Spleen (tissue), 11 donors: Measurements from ENCODE around the gene APBB2. TPM values are rescaled to one million over a fixed set of nuclear protein-coding genes. Genes with fewer than 3 reads are reported as not detected.

Source experiments
- DNase-seq: peaks from one replicate; pipeline ENCODE4 v3.0.0-alpha.2; 2020
- H3K27ac ChIP-seq, 8 donors: fragments of 200-600 bp; sonication (generic) in 7 of 8; 1 replicate in 4 of 8; 2 replicates in 4 of 8; pipeline versions ENCODE4 v1.5.0 to v1.8.0; 2016 to 2021; ENCODE audit warnings: inconsistent platforms in 4 of 8, mild to moderate bottlenecking in 4 of 8, moderate library complexity in 1 of 8
- H3K27me3 ChIP-seq, 7 donors: fragments of 200-600 bp; sonication (generic) in 6 of 7; replicated peaks in 1 of 7; 1 replicate in 4 of 7; 2 replicates in 3 of 7; pipeline versions ENCODE4 v1.5.0 to v1.8.0; 2016 to 2021; ENCODE audit warnings: inconsistent platforms in 3 of 7, mild to moderate bottlenecking in 1 of 7
- H3K36me3 ChIP-seq, 6 donors: fragments of 200-600 bp; sonication (generic) in 5 of 6; 1 replicate in 4 of 6; 2 replicates in 2 of 6; pipeline versions ENCODE4 v1.5.0 to v1.8.0; 2016 to 2021; ENCODE audit warnings: inconsistent platforms in 2 of 6
- H3K4me1 ChIP-seq, 6 donors: fragments of 200-600 bp; sonication (generic) in 5 of 6; 1 replicate in 3 of 6; 2 replicates in 3 of 6; pipeline versions ENCODE4 v1.5.0 to v1.8.0; 2016 to 2021; ENCODE audit warnings: inconsistent platforms in 3 of 6
- H3K4me3 ChIP-seq, 8 donors: fragments of 200-600 bp; sonication (generic) in 7 of 8; 1 replicate in 4 of 8; 2 replicates in 4 of 8; pipeline versions ENCODE4 v1.5.0 to v1.8.0; 2016 to 2021; ENCODE audit warnings: inconsistent platforms in 4 of 8, mild to moderate bottlenecking in 4 of 8, moderate library complexity in 2 of 8
- H3K9me3 ChIP-seq, 8 donors: fragments of 200-600 bp; sonication (generic) in 7 of 8; 1 replicate in 4 of 8; 2 replicates in 4 of 8; pipeline versions ENCODE4 v1.5.0 to v1.8.0; 2016 to 2021; ENCODE audit warnings: inconsistent platforms in 4 of 8
- CTCF ChIP-seq, 11 experiments: fragments of 200-600 bp in 7 of 11; fragments of 450-650 bp in 4 of 11; sonication (generic) in 4 of 11; IDR thresholded peaks in 8 of 11; conservative IDR thresholded peaks in 3 of 11; 1 replicate in 7 of 11; 2 replicates in 4 of 11; pipeline versions ENCODE4 v1.4.0 to v1.8.0; 2016 to 2021; ENCODE audit warnings: antibody characterized with exemption in 11 of 11, inconsistent platforms in 4 of 11, mild to moderate bottlenecking in 1 of 11
- POLR2A ChIP-seq, 3 donors: fragments of 450-650 bp; IDR thresholded peaks; one replicate each; pipeline ENCODE4 v1.5.1; 2017; ENCODE audit warnings: antibody characterized with exemption in 3 of 3, mild to moderate bottlenecking in 1 of 3
- POLR2AphosphoS5 ChIP-seq, 3 donors: sonication (generic); formaldehyde crosslinking; IDR thresholded peaks; one replicate each; pipeline ENCODE4 v1.5.1; 2017; ENCODE audit warnings: antibody characterized with exemption in 3 of 3
- WGBS, 5 donors: extraction: QIAGEN DNeasy Blood & Tissue Kit in 3 of 5; methylation state at CpG; one replicate each; pipeline versions ENCODE4 v1.1.5 to v1.1.7; 2013 to 2018; 5-methylcytosine and 5-hydroxymethylcytosine counted together
- intact Hi-C: fragments of 100-400 bp; cut with DNase I; formaldehyde crosslinking; loops from one replicate; pipeline ENCODE4 v1.15.0; 2023; ENCODE audit warnings: low total_unique reads
- polyA plus RNA-seq, 3 donors: library from polyadenylated mRNA; stranded (reverse); fragments of 200-250 nt; gene quantifications; one replicate each; pipeline ENCODE4 v1.2.1, GENCODE V29; 2013
- total RNA-seq, 7 donors: library from RNA; depleted of rRNA in 3 of 7; stranded (reverse); fragments of >200 nt in 3 of 7; fragmentation: NEBNext Ultra II Directional in 4 of 7; extraction: Animal tissue kit (Norgen Biotek cat#: 25700) in 4 of 7; gene quantifications; one replicate each; pipeline versions ENCODE4 v1.1.0 to v1.2.1, GENCODE V29; 2016 to 2021
- donor health status: healthy with polysubstance abuse.
- donor health status: DM: no; HTN: no; CAD: no; lungs with moderate emphysema.
- donor health status: DM: no; HTN: no; CAD: no.
- donor health status: Bipolar disorder and iron deficiency.
- donor health status: healthy.
- donor health status: DM: no; HTN: no; CAD: no.
- donor health status: DM: yes; HTN: yes; CAD: no.

Gene APBB2
- total and polyA plus RNA-seq, 10 donors, result 4.0 to 115 (median 76.7) TPM

GRCh38 chr4:41197996-41198395 lies 16.3 kb downstream of the APBB2 start:
- WGBS, 5 donors, result 92 to 99% (median 95%) methylated on average over 2 of the region's 2 CpGs

GRCh38 chr4:41197495-41197894 lies 16.8 kb downstream of the APBB2 start:
- no peak for DNase-seq
- Histone ChIP-seq H3K4me3 (no peak overlapping the region), H3K9me3 (no peaks in the 10 kb centered on the region), H3K4me1 (peaks cover 0 to 8% (median 3%) of the 10 kb centered on the region in 6 donors), H3K27ac (no peak overlapping the region), H3K36me3 (no peaks in the 10 kb centered on the region), H3K27me3 (no peaks in the 10 kb centered on the region)
- intact Hi-C loops, result no loop called here
- WGBS, 5 donors, result 73 to 88% (median 83%) methylated on average over 3 of the region's 3 CpGs
- no peak for TF ChIP-seq POLR2AphosphoS5 (IDR thresholded peaks at IDR 0.05)
- TF ChIP-seq CTCF (IDR thresholded peaks at IDR 0.05 in 8 of 11, conservative IDR thresholded peaks at IDR 0.05 in 3 of 11), result no peak
- no peak for TF ChIP-seq POLR2A (IDR thresholded peaks at IDR 0.05)

More at GRCh38 chr4:41197996-41198395, 16.3 kb downstream of the APBB2 start:
- Histone ChIP-seq H3K4me3 (no peak overlapping the region), H3K27me3 (no peaks in the 10 kb centered on the region), H3K4me1 (peaks cover 0 to 13% (median 5%) of the 10 kb centered on the region in 6 donors), H3K9me3 (no peaks in the 10 kb centered on the region), H3K36me3 (no peaks in the 10 kb centered on the region), H3K27ac (no peak overlapping the region)
- no peak for DNase-seq
- TF ChIP-seq POLR2AphosphoS5 (IDR thresholded peaks at IDR 0.05), result no peak
- intact Hi-C loops, result no loop called here

- DNase-seq, result no peak
- intact Hi-C loops, result no loop called here
- H3K36me3 ChIP-seq, result no peaks in the 10 kb centered on the region
- TF ChIP-seq POLR2AphosphoS5 (IDR thresholded peaks at IDR 0.05) (no peak), POLR2A (IDR thresholded peaks at IDR 0.05) (no peak), CTCF (IDR thresholded peaks at IDR 0.05 in 8 of 11, conservative IDR thresholded peaks at IDR 0.05 in 3 of 11) (no peak)
- no peak overlapping the region for H3K4me3 ChIP-seq
- H3K27ac ChIP-seq, result no peak overlapping the region
- H3K27me3 ChIP-seq, result no peaks in the 10 kb centered on the region
- WGBS, 5 donors, result 81 to 88% (median 84%) methylated on average over 6 of the region's 6 CpGs
- H3K9me3 ChIP-seq, result no peaks in the 10 kb centered on the region
- H3K4me1 ChIP-seq, result peaks cover 0 to 6% (median under 1%) of the 10 kb centered on the region in 6 donors
These were observed 17.6 kb downstream of the APBB2 start for GRCh38 chr4:41196633-41197332.

GRCh38 chr4:41192136-41192535 lies 22.2 kb downstream of the APBB2 start:
- Histone ChIP-seq H3K4me3 (no peak overlapping the region), H3K36me3 (no peaks in the 10 kb centered on the region), H3K9me3 (no peaks in the 10 kb centered on the region), H3K27ac (no peak overlapping the region), H3K4me1 (peaks cover 0 to 6% (median 0%) of the 10 kb centered on the region in 6 donors), H3K27me3 (no peaks in the 10 kb centered on the region)
- DNase-seq, result no peak
- no peak for TF ChIP-seq POLR2A (IDR thresholded peaks at IDR 0.05)
- TF ChIP-seq POLR2AphosphoS5 (IDR thresholded peaks at IDR 0.05), result no peak
- no peak for TF ChIP-seq CTCF (IDR thresholded peaks at IDR 0.05 in 8 of 11, conservative IDR thresholded peaks at IDR 0.05 in 3 of 11)
- WGBS, 5 donors, result 76 to 93% (median 87%) methylated on average over 3 of the region's 3 CpGs
- intact Hi-C loops, result no loop called here
